NCI-H187 treated with DMSO at 0.1 percent for 48 hours (cell line): ENCODE data around the gene NHLH2.

Experiments used
- DNase-seq: peaks from one replicate; lab custom pipeline; 2025; lab: John Stamatoyannopoulos, UW

Gene NHLH2

GRCh38 chr1:115838431-115839028 is 2.4 kb downstream of the NHLH2 start:
- DNase-seq: no peak

- no peak for DNase-seq
These were observed 3.0 kb downstream of the NHLH2 start for GRCh38 chr1:115837740-115838421.

- no peak for DNase-seq
These were observed 3.6 kb downstream of the NHLH2 start for GRCh38 chr1:115837341-115837739.

GRCh38 chr1:115833856-115834255 is 7.1 kb downstream of the NHLH2 start:
- no peak for DNase-seq

GRCh38 chr1:115832651-115833050 is 8.3 kb downstream of the NHLH2 start:
- DNase-seq: no peak

- DNase-seq: no peak
These were observed 10.0 kb downstream of the NHLH2 start for GRCh38 chr1:115830963-115831362.

- DNase-seq: no peak
These were observed 11.0 kb downstream of the NHLH2 start for GRCh38 chr1:115829947-115830346.

- DNase-seq: no peak
These were observed 11.8 kb downstream of the NHLH2 start for GRCh38 chr1:115829023-115829674.

GRCh38 chr1:115828101-115829022 is 12.6 kb downstream of the NHLH2 start:
- DNase-seq: no peak

- DNase-seq: no peak
These were observed 13.4 kb downstream of the NHLH2 start for GRCh38 chr1:115827452-115828044.

- no peak for DNase-seq
These were observed 14.3 kb downstream of the NHLH2 start for GRCh38 chr1:115826628-115827027.

- no peak for DNase-seq
These were observed 18.8 kb downstream of the NHLH2 start for GRCh38 chr1:115822117-115822516.

GRCh38 chr1:115815694-115816093 is 25.2 kb downstream of the NHLH2 start:
- DNase-seq: no peak

GRCh38 chr1:115814685-115815398 is 26.1 kb downstream of the NHLH2 start:
- DNase-seq: no peak

- DNase-seq: no peak
These were observed 27.2 kb downstream of the NHLH2 start for GRCh38 chr1:115813727-115814126.

GRCh38 chr1:115811140-115811828 is 29.6 kb downstream of the NHLH2 start:
- no peak for DNase-seq

GRCh38 chr1:115810609-115811008 is 30.3 kb downstream of the NHLH2 start:
- DNase-seq: no peak

GRCh38 chr1:115809847-115810246 is 31.1 kb downstream of the NHLH2 start:
- DNase-seq: no peak

GRCh38 chr1:115809076-115809475 is 31.9 kb downstream of the NHLH2 start:
- DNase-seq: no peak

GRCh38 chr1:115807723-115808122 is 33.2 kb downstream of the NHLH2 start:
- peak; percentile 28 for DNase-seq

GRCh38 chr1:115805597-115805996 is 35.3 kb downstream of the NHLH2 start:
- DNase-seq: no peak
